CD8-positive, alpha-beta memory T cell (primary cell): ENCODE results near the gene CHD8. TPM values are rescaled to one million over a fixed set of nuclear protein-coding genes. Genes with fewer than 3 reads are reported as not detected.

Source experiments
- CTCF ChIA-PET: fragments of 350-600 bp; sonication (Branson Sonifier 250); formaldehyde crosslinking; loops from one replicate; lab custom pipeline; 2021; ENCODE audit warnings: antibody characterized with exemption; lab: Charles Lee
- POLR2A ChIA-PET: fragments of 350-600 bp; sonication (Branson Sonifier 250); formaldehyde crosslinking; loops from one replicate; lab custom pipeline; 2021; ENCODE audit warnings: antibody characterized with exemption; lab: Charles Lee
- DNase-seq, 5 donors: peaks; one replicate each; pipeline versions ENCODE4 v3.0.0 to v3.0.0-alpha.2; 2020 to 2022; ENCODE audit warnings: mixed read lengths in 1 of 5
- H3K27ac ChIP-seq: one replicate; pipeline ENCODE4 v1.7.0; 2013; ENCODE audit warnings: low read depth, mild to moderate bottlenecking, low read length, moderate library complexity
- H3K27me3 ChIP-seq: 2 replicates; pipeline ENCODE4 v1.7.0; 2013; ENCODE audit warnings: low read length, mild to moderate bottlenecking; ENCODE audit not compliant: insufficient read depth, poor library complexity, severe bottlenecking
- H3K36me3 ChIP-seq: 2 replicates; pipeline ENCODE4 v1.7.0; 2013; ENCODE audit warnings: mild to moderate bottlenecking, low read length, moderate library complexity; ENCODE audit not compliant: insufficient read depth
- H3K4me1 ChIP-seq: 2 replicates; pipeline ENCODE4 v1.7.0; 2013; ENCODE audit warnings: mild to moderate bottlenecking, low read length, moderate library complexity; ENCODE audit not compliant: insufficient read depth
- H3K4me3 ChIP-seq: 2 replicates; pipeline ENCODE4 v1.7.0; 2013; ENCODE audit warnings: mild to moderate bottlenecking, low read length
- H3K9me3 ChIP-seq: 2 replicates; pipeline ENCODE4 v1.7.0; 2013; ENCODE audit warnings: mild to moderate bottlenecking, low read length
- H3K27ac Mint-ChIP-seq, 8 donors: one replicate each; pipeline ENCODE4 v1.8.0; 2020 to 2021; ENCODE audit warnings: mixed read lengths in 8 of 8, mild to moderate bottlenecking in 6 of 8, inconsistent platforms in 3 of 8, moderate library complexity in 3 of 8
- H3K27me3 Mint-ChIP-seq, 2 donors: one replicate each; pipeline ENCODE4 v1.8.0; 2020 to 2021; ENCODE audit warnings: mixed read lengths in 2 of 2, mild to moderate bottlenecking in 1 of 2, moderate library complexity in 1 of 2
- H3K36me3 Mint-ChIP-seq, 3 donors: one replicate each; pipeline ENCODE4 v1.8.0; 2020 to 2021; ENCODE audit warnings: mixed read lengths in 3 of 3, inconsistent platforms in 1 of 3, mild to moderate bottlenecking in 1 of 3
- H3K4me1 Mint-ChIP-seq, 3 donors: one replicate each; pipeline ENCODE4 v1.8.0; 2020 to 2021; ENCODE audit warnings: mixed read lengths in 3 of 3, inconsistent platforms in 1 of 3, mild to moderate bottlenecking in 1 of 3
- H3K4me3 Mint-ChIP-seq, 7 donors: one replicate each; pipeline ENCODE4 v1.8.0; 2020 to 2021; ENCODE audit warnings: mixed read lengths in 7 of 7, mild to moderate bottlenecking in 6 of 7, moderate library complexity in 4 of 7, inconsistent platforms in 2 of 7
- H3K9me3 Mint-ChIP-seq, 5 donors: one replicate each; pipeline ENCODE4 v1.8.0; 2020 to 2022; ENCODE audit warnings: mixed read lengths in 5 of 5, mild to moderate bottlenecking in 3 of 5, moderate library complexity in 2 of 5, inconsistent platforms in 1 of 5
- polyA plus RNA-seq: library from polyadenylated mRNA; unstranded; fragments of 300-500 nt; fragmentation: Illumina TruSeq; gene quantifications from one replicate; pipeline ENCODE4 v1.2.3, GENCODE V29; 2021
- total RNA-seq, 2 experiments: library from RNA; stranded (reverse); gene quantifications; one replicate each; pipeline ENCODE4 v1.2.3, GENCODE V29; 2021

The CHD8 gene
- total and polyA plus RNA-seq, 3 experiments from 2014 or later = 33.6 to 96.1 (median 90.0) TPM

- peaks cover 0 to 83% (median 11%) of the 10 kb centered on the region in 3 donors for H3K36me3 Mint-ChIP-seq
- Histone ChIP-seq H3K9me3 (no peaks in the 10 kb centered on the region), H3K4me3 (no peak overlapping the region), H3K27ac (no peak overlapping the region), H3K4me1 (peaks cover 13% of the 10 kb centered on the region), H3K27me3 (no peaks in the 10 kb centered on the region), H3K36me3 (peaks cover 63% of the 10 kb centered on the region)
- no peak overlapping the region for H3K4me3 Mint-ChIP-seq
- peak overlapping the region in 3 of 8 donors; percentile 17 to 60 (median 45) for H3K27ac Mint-ChIP-seq
- no peaks in the 10 kb centered on the region for H3K27me3 Mint-ChIP-seq
- no peak for DNase-seq
- no peaks in the 10 kb centered on the region for H3K9me3 Mint-ChIP-seq
- ChIA-PET CTCF (interaction anchor here (0.7 to 2.9 kb wide), 5 partner anchors 16 to 1729 kb away, joined by 3 to 16 read pairs (median 3); partner anchors contain the start of gene TOX4), POLR2A (interaction anchor here (0.5 to 1.1 kb wide), 3 partner anchors 16 to 225 kb away, joined by 4 to 8 read pairs (median 7); partner anchors contain the start of gene METTL3)
- peaks cover 7 to 18% (median 16%) of the 10 kb centered on the region in 3 donors for H3K4me1 Mint-ChIP-seq
Observed at GRCh38 chr14:21494902-21495762, 39.2 kb upstream of the CHD8 start.

- no peak for DNase-seq
- peaks cover 2 to 22% (median 21%) of the 10 kb centered on the region in 3 donors for H3K4me1 Mint-ChIP-seq
- peaks cover 25% of the 10 kb centered on the region for H3K36me3 ChIP-seq
- H3K27ac Mint-ChIP-seq = peak overlapping the region in 2 of 8 donors; percentile 10 to 25
- ChIA-PET POLR2A (no interaction called here), CTCF (no interaction called here)
- no peaks in the 10 kb centered on the region for H3K9me3 ChIP-seq
- no peaks in the 10 kb centered on the region for H3K27me3 ChIP-seq
- H3K27me3 Mint-ChIP-seq = no peaks in the 10 kb centered on the region
- H3K4me3 ChIP-seq = no peak overlapping the region
- peaks cover 3 to 62% (median 11%) of the 10 kb centered on the region in 3 donors for H3K36me3 Mint-ChIP-seq
- H3K4me3 Mint-ChIP-seq = no peak overlapping the region
- no peak overlapping the region for H3K27ac ChIP-seq
- H3K4me1 ChIP-seq = no peaks in the 10 kb centered on the region
- H3K9me3 Mint-ChIP-seq = no peaks in the 10 kb centered on the region
Observed at GRCh38 chr14:21486640-21487087, 30.7 kb upstream of the CHD8 start.

- Mint-ChIP-seq H3K4me3 (peak within 1 kb of the TSS; percentile 95 to 100 (median 98)), H3K27ac (peak within 1 kb of the TSS; percentile 90 to 100 (median 100)), H3K27me3 (no peaks in the 10 kb centered on the region), H3K4me1 (peaks cover 32 to 74% (median 64%) of the 10 kb centered on the region in 3 donors), H3K9me3 (no peaks in the 10 kb centered on the region), H3K36me3 (peaks cover 2 to 61% (median 8%) of the 10 kb centered on the region in 3 donors)
- H3K27me3 ChIP-seq = no peaks in the 10 kb centered on the region
- POLR2A ChIA-PET = interaction anchor here (2.1 to 2.2 kb wide), 4 partner anchors 11 to 40 kb away, joined by 6 to 28 read pairs (median 10); partner anchors contain the start of genes CHD8 and METTL3
- H3K4me3 ChIP-seq = peak within 1 kb of the TSS; percentile 98
- H3K36me3 ChIP-seq = peaks cover 5% of the 10 kb centered on the region
- H3K4me1 ChIP-seq = peaks cover 25% of the 10 kb centered on the region
- peak within 1 kb of the TSS; percentile 94 for H3K27ac ChIP-seq
- CTCF ChIA-PET = interaction anchor here (0.8 to 3.7 kb wide), 13 partner anchors 13 to 372 kb away, joined by 3 to 22 read pairs (median 5); partner anchors contain the start of genes CHD8, METTL3 and SALL2
- DNase-seq = peak; percentile 89 to 98 (median 97)
- H3K9me3 ChIP-seq = no peaks in the 10 kb centered on the region
Observed at GRCh38 chr14:21476925-21477681, 21.2 kb upstream of the CHD8 start, which contains the start of the genes RAB2B and TOX4. Gene RAB2B, minus strand, starts transcription at chr14:21476959. Its CDS starts 87 bp downstream, at chr14:21476872. Gene TOX4, plus strand, starts transcription at chr14:21477195. Its CDS starts 84 bp downstream, at chr14:21477279.

GRCh38 chr14:21476523-21476924 is 20.6 kb upstream of the CHD8 start:
- peak overlapping the region; percentile 94 for H3K27ac ChIP-seq
- Mint-ChIP-seq H3K36me3 (peaks cover 2 to 59% (median 8%) of the 10 kb centered on the region in 3 donors), H3K27ac (peak overlapping the region; percentile 90 to 100 (median 100)), H3K9me3 (no peaks in the 10 kb centered on the region), H3K27me3 (no peaks in the 10 kb centered on the region), H3K4me1 (peaks cover 29 to 68% (median 60%) of the 10 kb centered on the region in 3 donors), H3K4me3 (peak overlapping the region; percentile 95 to 100 (median 98))
- H3K4me3 ChIP-seq = peak overlapping the region; percentile 98
- no peaks in the 10 kb centered on the region for H3K9me3 ChIP-seq
- POLR2A ChIA-PET = interaction anchor here (2.1 to 2.2 kb wide), 4 partner anchors 11 to 39 kb away, joined by 6 to 28 read pairs (median 10); partner anchors contain the start of genes CHD8 and METTL3
- H3K27me3 ChIP-seq = no peaks in the 10 kb centered on the region
- peaks cover 5% of the 10 kb centered on the region for H3K36me3 ChIP-seq
- CTCF ChIA-PET = interaction anchor here (0.9 to 3.4 kb wide), 9 partner anchors 13 to 52 kb away, joined by 3 to 22 read pairs (median 5); partner anchors contain the start of genes CHD8, METTL3 and SALL2
- H3K4me1 ChIP-seq = peaks cover 25% of the 10 kb centered on the region
- DNase-seq = peak in 3 of 5 donors; percentile 87 to 90 (median 87)

GRCh38 chr14:21475767-21476522 is 20.0 kb upstream of the CHD8 start:
- Histone ChIP-seq H3K27me3 (no peaks in the 10 kb centered on the region), H3K4me3 (peak overlapping the region; percentile 98), H3K4me1 (peaks cover 25% of the 10 kb centered on the region), H3K9me3 (no peaks in the 10 kb centered on the region), H3K36me3 (peaks cover 5% of the 10 kb centered on the region), H3K27ac (peak overlapping the region; percentile 94)
- peak overlapping the region; percentile 90 to 100 (median 100) for H3K27ac Mint-ChIP-seq
- no peak for DNase-seq
- peak overlapping the region; percentile 95 to 100 (median 98) for H3K4me3 Mint-ChIP-seq
- H3K4me1 Mint-ChIP-seq = peaks cover 27 to 65% (median 57%) of the 10 kb centered on the region in 3 donors
- H3K36me3 Mint-ChIP-seq = peaks cover 2 to 58% (median 8%) of the 10 kb centered on the region in 3 donors
- no peaks in the 10 kb centered on the region for H3K27me3 Mint-ChIP-seq
- H3K9me3 Mint-ChIP-seq = no peaks in the 10 kb centered on the region
- ChIA-PET CTCF (interaction anchor here (0.9 to 3.4 kb wide), 8 partner anchors 12 to 53 kb away, joined by 3 to 22 read pairs (median 6); partner anchors contain the start of genes CHD8 and METTL3), POLR2A (interaction anchor here (2.1 to 2.2 kb wide), 4 partner anchors 12 to 39 kb away, joined by 6 to 28 read pairs (median 10); partner anchors contain the start of genes CHD8 and METTL3)

GRCh38 chr14:21467616-21468015 is 11.7 kb upstream of the CHD8 start:
- H3K27ac ChIP-seq = no peak overlapping the region
- no peak overlapping the region for H3K4me3 ChIP-seq
- ChIA-PET POLR2A (no interaction called here), CTCF (no interaction called here)
- peaks cover 0 to 5% (median 4%) of the 10 kb centered on the region in 3 donors for H3K4me1 Mint-ChIP-seq
- no peaks in the 10 kb centered on the region for H3K27me3 ChIP-seq
- H3K9me3 ChIP-seq = no peaks in the 10 kb centered on the region
- H3K36me3 ChIP-seq = peaks cover 17% of the 10 kb centered on the region
- no peaks in the 10 kb centered on the region for H3K9me3 Mint-ChIP-seq
- no peak for DNase-seq
- no peak overlapping the region for H3K27ac Mint-ChIP-seq
- H3K4me3 Mint-ChIP-seq = no peak overlapping the region
- H3K4me1 ChIP-seq = no peaks in the 10 kb centered on the region
- no peaks in the 10 kb centered on the region for H3K27me3 Mint-ChIP-seq
- peaks cover 8 to 82% (median 16%) of the 10 kb centered on the region in 3 donors for H3K36me3 Mint-ChIP-seq
